ENCODE results near the gene PRKCA. TPM values are rescaled to one million over a fixed set of nuclear protein-coding genes. Genes with fewer than 3 reads are reported as not detected.

PRKCA gene
- total RNA-seq, 2 experiments from 2014 or later, result 63.1 to 68.9 TPM

- Mint-ChIP-seq H3K36me3 (peaks cover 15% of the 10 kb centered on the region), H3K27ac (peak overlapping the region; percentile 90), H3K4me1 (peaks cover 64% of the 10 kb centered on the region), H3K4me3 (peak overlapping the region; percentile 53), H3K9me3 (ENCODE audit: low read depth) (no peaks in the 10 kb centered on the region), H3K27me3 (no peaks in the 10 kb centered on the region)
- ATAC-seq (peak; percentile 86), DNase-seq (peak; percentile 75)
- CTCF ChIA-PET, result interaction anchor here (0.8 to 1.0 kb wide), 3 partner anchors 15 to 38 kb away, joined by 3 read pairs; no protein-coding TSS in a partner anchor
Observed at GRCh38 chr17:66508896-66509844, 206.8 kb downstream of the PRKCA start.

- Mint-ChIP-seq H3K4me1 (peaks cover 70% of the 10 kb centered on the region), H3K27ac (peak overlapping the region; percentile 90), H3K36me3 (peaks cover 19% of the 10 kb centered on the region), H3K9me3 (ENCODE audit: low read depth) (no peaks in the 10 kb centered on the region), H3K4me3 (peak overlapping the region; percentile 53), H3K27me3 (no peaks in the 10 kb centered on the region)
- CTCF ChIA-PET, result no interaction called here
- ATAC-seq (peak; percentile 16), DNase-seq (no peak)
Observed at GRCh38 chr17:66509926-66510325, 207.5 kb downstream of the PRKCA start.

- Mint-ChIP-seq H3K9me3 (ENCODE audit: low read depth) (no peaks in the 10 kb centered on the region), H3K27ac (peak overlapping the region; percentile 14), H3K27me3 (no peaks in the 10 kb centered on the region), H3K4me3 (no peak overlapping the region), H3K36me3 (peaks cover 24% of the 10 kb centered on the region), H3K4me1 (peaks cover 78% of the 10 kb centered on the region)
- CTCF ChIA-PET, result interaction anchor here (1.4 kb wide), 1 partner anchor 11 kb away, joined by 3 read pairs; no protein-coding TSS in a partner anchor
- ATAC-seq, result peak; percentile 14
- DNase-seq, result no peak
Observed at GRCh38 chr17:66511135-66511534, 208.7 kb downstream of the PRKCA start.

- CTCF ChIA-PET, result no interaction called here
- Mint-ChIP-seq H3K4me1 (peaks cover 74% of the 10 kb centered on the region), H3K27ac (peak overlapping the region; percentile 35), H3K27me3 (no peaks in the 10 kb centered on the region), H3K9me3 (ENCODE audit: low read depth) (peaks cover 2% of the 10 kb centered on the region), H3K36me3 (peaks cover 32% of the 10 kb centered on the region), H3K4me3 (no peak overlapping the region)
- ATAC-seq (peak; percentile 18), DNase-seq (no peak)
Observed at GRCh38 chr17:66514227-66514806, 211.9 kb downstream of the PRKCA start.

DNA sequence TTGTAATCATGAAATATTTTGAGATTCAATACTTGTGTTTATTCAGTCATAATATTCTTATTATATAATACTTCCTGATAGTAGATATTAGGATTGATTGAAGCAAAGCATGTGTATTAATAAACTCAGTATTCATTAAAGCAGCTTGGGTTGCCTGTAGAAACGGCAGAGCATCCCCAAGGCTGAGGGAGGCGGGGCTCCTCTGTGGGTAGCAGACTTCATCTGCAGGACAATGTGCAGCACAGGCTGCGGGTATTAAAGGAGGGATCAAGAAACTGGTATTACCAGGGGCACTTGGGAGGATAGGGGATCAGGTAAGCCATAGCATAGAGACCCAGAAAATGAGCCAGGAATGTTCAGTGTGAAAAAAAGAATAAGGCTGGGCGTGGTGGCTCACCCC, 213.6 kb downstream of the PRKCA start:
- H3K4me3 Mint-ChIP-seq, result no peak overlapping the region
- peaks cover 60% of the 10 kb centered on the region for H3K4me1 Mint-ChIP-seq
- no peak for DNase-seq
- H3K36me3 Mint-ChIP-seq, result peaks cover 32% of the 10 kb centered on the region
- H3K27me3 Mint-ChIP-seq, result no peaks in the 10 kb centered on the region
- CTCF ChIA-PET, result no interaction called here
- H3K27ac Mint-ChIP-seq, result peak overlapping the region; percentile 41
- H3K9me3 Mint-ChIP-seq (ENCODE audit: low read depth), result peaks cover 2% of the 10 kb centered on the region
- no peak for ATAC-seq

DNA sequence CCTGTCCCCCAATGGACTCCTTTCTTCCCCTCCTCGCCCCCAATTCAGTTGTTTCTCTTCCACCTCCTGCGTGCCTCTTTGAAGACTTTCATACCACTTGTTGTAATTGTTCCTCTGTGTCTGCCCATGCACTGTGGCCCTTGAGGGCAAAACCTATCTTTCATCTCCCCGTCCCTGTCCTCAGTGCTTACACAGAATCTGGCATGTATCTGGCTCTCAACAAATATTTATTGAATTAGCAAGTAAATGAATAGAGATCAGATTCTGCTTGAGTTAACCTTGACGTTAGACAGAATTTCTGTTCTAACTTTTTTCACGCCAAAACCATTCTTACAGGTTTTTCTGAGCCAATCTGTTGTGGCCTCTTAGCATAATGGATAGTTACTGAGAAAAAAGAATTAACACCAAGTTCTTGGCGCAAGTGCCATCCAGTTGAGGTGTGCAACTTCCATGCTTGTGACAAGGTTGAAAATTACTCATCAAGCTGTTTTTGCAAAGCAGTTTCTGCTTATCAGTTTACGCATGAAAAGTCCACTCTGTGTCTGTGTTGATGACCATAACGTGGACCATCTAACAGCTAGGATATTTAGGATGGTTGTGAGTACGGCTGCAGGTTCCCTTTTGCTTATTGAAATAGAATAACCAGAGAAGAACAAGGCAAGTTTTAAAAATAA, 215.1 kb downstream of the PRKCA start:
- DNase-seq, result no peak
- Mint-ChIP-seq H3K27me3 (no peaks in the 10 kb centered on the region), H3K36me3 (peaks cover 25% of the 10 kb centered on the region), H3K27ac (peak overlapping the region; percentile 56), H3K4me3 (no peak overlapping the region), H3K4me1 (peaks cover 61% of the 10 kb centered on the region), H3K9me3 (ENCODE audit: low read depth) (peaks cover 2% of the 10 kb centered on the region)
- CTCF ChIA-PET, result no interaction called here
- ATAC-seq, result peak; percentile 46

DNA sequence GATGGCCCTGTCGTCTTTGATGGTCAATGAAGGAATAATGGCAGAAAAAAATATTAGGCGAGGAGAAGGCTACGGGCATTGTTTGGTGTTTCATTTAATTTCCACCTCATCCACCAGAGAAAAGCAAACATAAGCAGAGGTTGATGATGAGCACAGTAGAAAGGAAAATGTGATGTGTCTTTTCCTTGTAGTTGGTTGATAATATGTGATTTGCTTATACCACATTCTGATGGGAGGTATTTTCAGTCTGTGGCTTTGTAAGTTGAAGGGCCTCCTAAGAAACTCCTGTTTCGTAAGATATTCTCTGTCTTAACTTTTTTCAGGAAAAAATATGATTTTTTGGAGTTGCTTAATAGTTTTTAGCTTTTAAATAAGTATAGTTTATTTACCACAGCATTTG, 215.7 kb downstream of the PRKCA start:
- DNase-seq (no peak), ATAC-seq (no peak)
- CTCF ChIA-PET, result no interaction called here
- Mint-ChIP-seq H3K9me3 (ENCODE audit: low read depth) (peaks cover 2% of the 10 kb centered on the region), H3K36me3 (peaks cover 22% of the 10 kb centered on the region), H3K27ac (peak overlapping the region; percentile 56), H3K27me3 (no peaks in the 10 kb centered on the region), H3K4me3 (no peak overlapping the region), H3K4me1 (peaks cover 64% of the 10 kb centered on the region)

- Mint-ChIP-seq H3K36me3 (peaks cover 21% of the 10 kb centered on the region), H3K27ac (no peak overlapping the region), H3K4me1 (peaks cover 65% of the 10 kb centered on the region), H3K27me3 (no peaks in the 10 kb centered on the region), H3K4me3 (no peak overlapping the region), H3K9me3 (ENCODE audit: low read depth) (peaks cover 2% of the 10 kb centered on the region)
- ATAC-seq (no peak), DNase-seq (no peak)
- CTCF ChIA-PET, result no interaction called here
Observed at GRCh38 chr17:66518677-66519076, 216.3 kb downstream of the PRKCA start.

GRCh38 chr17:66519154-66519553, 216.7 kb downstream of the PRKCA start:
- H3K4me3 Mint-ChIP-seq, result no peak overlapping the region
- H3K4me1 Mint-ChIP-seq, result peaks cover 67% of the 10 kb centered on the region
- ATAC-seq (no peak), DNase-seq (no peak)
- CTCF ChIA-PET, result interaction anchor here (2.2 kb wide), 1 partner anchor 30 kb away, joined by 5 read pairs; no protein-coding TSS in a partner anchor
- peaks cover 2% of the 10 kb centered on the region for H3K9me3 Mint-ChIP-seq (ENCODE audit: low read depth)
- peak overlapping the region; percentile 17 for H3K27ac Mint-ChIP-seq
- no peaks in the 10 kb centered on the region for H3K27me3 Mint-ChIP-seq
- H3K36me3 Mint-ChIP-seq, result peaks cover 21% of the 10 kb centered on the region

GRCh38 chr17:66520999-66521398, 218.6 kb downstream of the PRKCA start:
- no peak overlapping the region for H3K27ac Mint-ChIP-seq
- CTCF ChIA-PET, result interaction anchor here (1.8 to 2.2 kb wide), 2 partner anchors 28 to 46 kb away, joined by 5 to 6 read pairs; no protein-coding TSS in a partner anchor
- peaks cover 2% of the 10 kb centered on the region for H3K9me3 Mint-ChIP-seq (ENCODE audit: low read depth)
- H3K36me3 Mint-ChIP-seq, result peaks cover 25% of the 10 kb centered on the region
- peaks cover 70% of the 10 kb centered on the region for H3K4me1 Mint-ChIP-seq
- no peak overlapping the region for H3K4me3 Mint-ChIP-seq
- no peak for ATAC-seq
- H3K27me3 Mint-ChIP-seq, result no peaks in the 10 kb centered on the region
- no peak for DNase-seq

- ATAC-seq, result peak; percentile 58
- H3K36me3 Mint-ChIP-seq, result peaks cover 17% of the 10 kb centered on the region
- no peak overlapping the region for H3K4me3 Mint-ChIP-seq
Observed at GRCh38 chr17:66522591-66523272, 220.3 kb downstream of the PRKCA start.

GRCh38 chr17:66523378-66524200, 221.2 kb downstream of the PRKCA start:
- peak overlapping the region; percentile 80 for H3K27ac Mint-ChIP-seq
- H3K4me3 Mint-ChIP-seq, result no peak overlapping the region
- no peaks in the 10 kb centered on the region for H3K9me3 Mint-ChIP-seq (ENCODE audit: low read depth)
- no peak for ATAC-seq
- peaks cover 67% of the 10 kb centered on the region for H3K4me1 Mint-ChIP-seq
- H3K36me3 Mint-ChIP-seq, result peaks cover 18% of the 10 kb centered on the region
- CTCF ChIA-PET, result interaction anchor here (0.9 kb wide), 1 partner anchor 14 kb away, joined by 3 read pairs; no protein-coding TSS in a partner anchor
- DNase-seq, result no peak
- no peaks in the 10 kb centered on the region for H3K27me3 Mint-ChIP-seq

More at GRCh38 chr17:66522591-66523272, 220.3 kb downstream of the PRKCA start:
- Mint-ChIP-seq H3K9me3 (ENCODE audit: low read depth) (no peaks in the 10 kb centered on the region), H3K4me1 (peaks cover 73% of the 10 kb centered on the region), H3K27ac (peak overlapping the region; percentile 80), H3K27me3 (no peaks in the 10 kb centered on the region)
- peak; percentile 55 for DNase-seq
- CTCF ChIA-PET, result interaction anchor here (1.0 to 1.8 kb wide), 5 partner anchors 11 to 55 kb away, joined by 3 to 6 read pairs (median 4); no protein-coding TSS in a partner anchor

All from activated CD8-positive, alpha-beta memory T cell treated with anti-CD3 and anti-CD28 coated beads, Interleukin-2, amount 10 ng/mL, durations not matched to agents 7 days and 5 days (primary cell).